ACC112 (cell line): ENCODE results near the gene TMEM191B.
"Not testable (repeated sequence)": the region's sequence is repeated elsewhere in the genome, so short reads cannot be mapped to it uniquely, and the experiment has no call there.

Source experiments
- H2AFZ ChIP-seq: fragments of 200-600 bp; sonication (generic); one replicate; pipeline ENCODE4 v1.6.0; 2017; ENCODE audit warnings: antibody characterized with exemption, low read length; ENCODE audit not compliant: unreplicated experiment
- H3K27ac ChIP-seq: fragments of 200-600 bp; sonication (generic); 2 replicates; pipeline ENCODE4 v1.5.1; 2014; ENCODE audit warnings: low read depth, mild to moderate bottlenecking, antibody characterized with exemption, low read length, moderate library complexity
- H3K27me3 ChIP-seq: fragments of 200-600 bp; sonication (generic); 2 replicates; pipeline ENCODE4 v1.6.1; 2014; ENCODE audit warnings: mild to moderate bottlenecking, antibody characterized with exemption, low read length, moderate library complexity, mixed read lengths; ENCODE audit not compliant: insufficient read depth
- H3K36me3 ChIP-seq: fragments of 200-600 bp; sonication (generic); 2 replicates; pipeline ENCODE4 v1.6.1; 2016; ENCODE audit warnings: mild to moderate bottlenecking, antibody characterized with exemption, low read length, moderate library complexity, mixed read lengths; ENCODE audit not compliant: insufficient read depth
- H3K4me1 ChIP-seq: fragments of 200-600 bp; sonication (generic); one replicate; pipeline ENCODE4 v1.6.1; 2016; ENCODE audit warnings: low read length, mixed read lengths; ENCODE audit not compliant: insufficient read depth, unreplicated experiment, control insufficient read depth
- H3K4me3 ChIP-seq: fragments of 200-600 bp; sonication (generic); 2 replicates; pipeline ENCODE4 v1.5.1; 2014; ENCODE audit warnings: mild to moderate bottlenecking, low read depth, low read length
- H3K79me2 ChIP-seq: fragments of 200-600 bp; sonication (generic); one replicate; pipeline ENCODE4 v1.6.0; 2016; ENCODE audit warnings: low read length; ENCODE audit not compliant: control insufficient read depth, unreplicated experiment, insufficient read depth

TMEM191B gene

DNA sequence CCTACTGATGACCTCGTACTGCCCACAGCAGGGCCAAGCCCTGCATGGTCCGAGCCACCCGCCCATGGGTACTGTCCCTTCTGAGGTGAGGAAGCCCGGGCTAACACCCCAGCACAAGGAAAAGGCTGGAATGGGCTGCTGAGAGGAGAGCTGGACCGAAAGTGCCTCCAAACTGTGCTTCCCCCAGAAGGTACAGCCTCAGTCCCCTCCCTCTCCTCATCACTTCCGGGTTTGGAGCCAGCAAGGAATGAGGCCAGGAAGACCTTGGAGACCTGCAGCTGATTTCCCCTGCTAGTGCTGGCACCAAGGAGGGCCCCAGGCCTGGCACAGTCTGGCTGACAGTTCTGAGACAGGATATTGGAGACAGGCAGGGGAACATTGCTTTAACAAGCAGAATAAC lies 31.3 kb downstream of the TMEM191B start:
- not testable (repeated sequence) for H3K4me1 ChIP-seq

GRCh38 chr22:18560099-18560974 lies 32.7 kb downstream of the TMEM191B start:
- not testable (repeated sequence) for H3K36me3 ChIP-seq, H3K27ac ChIP-seq, H3K4me1 ChIP-seq, H3K4me3 ChIP-seq, H2AFZ ChIP-seq, H3K79me2 ChIP-seq, H3K27me3 ChIP-seq

More for the DNA sequence above, 31.3 kb downstream of the TMEM191B start:
- H3K4me3 ChIP-seq, H3K36me3 ChIP-seq, H2AFZ ChIP-seq, H3K27ac ChIP-seq, H3K27me3 ChIP-seq, H3K79me2 ChIP-seq: not testable (repeated sequence)

DNA sequence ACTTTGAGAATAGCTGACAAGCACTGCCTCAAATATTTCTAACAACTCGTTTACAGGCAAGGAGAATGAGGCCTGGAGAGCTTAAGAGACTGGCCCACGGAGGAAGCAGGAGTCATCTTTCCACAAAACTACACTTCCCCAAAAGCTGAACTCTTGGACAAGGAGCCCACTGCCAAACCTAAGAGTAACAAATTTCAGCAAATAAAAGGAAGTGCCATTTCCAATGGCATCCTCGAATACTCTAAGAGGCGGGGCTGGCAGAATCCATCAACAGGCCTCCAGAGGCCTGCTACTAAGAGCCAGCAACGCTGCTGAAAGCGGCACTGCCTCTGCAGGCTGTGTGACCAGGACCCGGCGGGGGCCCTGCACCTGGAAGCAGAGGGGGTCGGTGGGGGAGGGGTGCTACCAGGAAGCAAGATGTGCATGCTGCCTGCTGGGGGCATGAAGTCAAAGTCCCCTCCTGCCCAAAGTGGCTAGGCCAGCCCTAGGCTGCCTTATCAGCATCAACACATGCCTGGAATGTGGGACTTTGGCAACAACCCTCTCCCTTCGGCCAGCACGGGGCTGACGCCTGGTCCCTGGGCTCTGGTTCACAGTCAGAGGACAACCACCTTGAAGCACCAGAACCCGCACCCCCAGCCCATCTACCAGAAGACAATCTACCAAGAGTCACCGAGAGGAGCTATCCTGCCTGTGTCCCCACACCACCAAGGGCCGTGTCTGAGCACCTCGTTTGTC lies 43.1 kb downstream of the TMEM191B start:
- not testable (repeated sequence) for H3K4me1 ChIP-seq, H2AFZ ChIP-seq, H3K36me3 ChIP-seq, H3K27me3 ChIP-seq, H3K4me3 ChIP-seq, H3K27ac ChIP-seq, H3K79me2 ChIP-seq

DNA sequence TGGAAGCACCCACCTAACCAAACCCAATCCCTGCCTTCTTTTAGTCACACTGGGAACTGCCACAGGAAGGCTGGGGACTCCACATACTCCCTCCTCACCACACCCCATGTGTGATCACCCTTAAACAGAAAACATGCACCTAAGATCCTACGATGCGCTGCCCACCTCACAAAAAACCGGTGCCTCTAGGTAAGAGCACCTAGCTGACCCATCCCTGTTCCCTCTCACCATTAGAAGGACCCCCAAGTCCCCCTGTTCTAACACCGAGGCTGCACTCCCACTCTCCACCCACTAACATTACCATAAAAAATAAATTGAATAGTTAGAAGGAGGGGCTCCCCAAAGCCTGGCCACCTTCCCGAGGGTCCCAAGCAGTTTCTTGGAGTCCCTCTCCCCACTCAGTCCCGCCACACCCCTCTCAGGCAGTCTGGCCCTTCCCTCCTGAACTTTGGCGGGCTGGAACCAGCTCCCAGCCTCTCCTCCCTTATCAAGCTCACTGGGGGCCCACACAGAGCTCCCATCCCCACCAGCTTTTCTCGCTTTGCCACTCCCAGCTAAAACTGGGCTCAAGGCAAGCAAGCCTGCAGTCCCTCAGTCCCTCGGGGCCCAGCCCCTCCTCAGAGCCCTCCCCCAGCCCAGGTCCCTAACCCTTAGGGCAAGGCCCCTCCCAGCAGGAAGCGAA lies 46.0 kb downstream of the TMEM191B start:
- H3K4me3 ChIP-seq, H3K36me3 ChIP-seq, H3K27ac ChIP-seq, H2AFZ ChIP-seq, H3K79me2 ChIP-seq, H3K4me1 ChIP-seq, H3K27me3 ChIP-seq: not testable (repeated sequence)

- not testable (repeated sequence) for H3K4me1 ChIP-seq, H3K27ac ChIP-seq, H2AFZ ChIP-seq, H3K36me3 ChIP-seq, H3K27me3 ChIP-seq, H3K79me2 ChIP-seq, H3K4me3 ChIP-seq
Measured at GRCh38 chr22:18574555-18574954, 47.0 kb downstream of the TMEM191B start.

- not testable (repeated sequence) for H3K4me1 ChIP-seq, H3K4me3 ChIP-seq, H2AFZ ChIP-seq, H3K36me3 ChIP-seq, H3K27ac ChIP-seq, H3K79me2 ChIP-seq, H3K27me3 ChIP-seq
Measured at GRCh38 chr22:18575686-18576085, 48.1 kb downstream of the TMEM191B start.

DNA sequence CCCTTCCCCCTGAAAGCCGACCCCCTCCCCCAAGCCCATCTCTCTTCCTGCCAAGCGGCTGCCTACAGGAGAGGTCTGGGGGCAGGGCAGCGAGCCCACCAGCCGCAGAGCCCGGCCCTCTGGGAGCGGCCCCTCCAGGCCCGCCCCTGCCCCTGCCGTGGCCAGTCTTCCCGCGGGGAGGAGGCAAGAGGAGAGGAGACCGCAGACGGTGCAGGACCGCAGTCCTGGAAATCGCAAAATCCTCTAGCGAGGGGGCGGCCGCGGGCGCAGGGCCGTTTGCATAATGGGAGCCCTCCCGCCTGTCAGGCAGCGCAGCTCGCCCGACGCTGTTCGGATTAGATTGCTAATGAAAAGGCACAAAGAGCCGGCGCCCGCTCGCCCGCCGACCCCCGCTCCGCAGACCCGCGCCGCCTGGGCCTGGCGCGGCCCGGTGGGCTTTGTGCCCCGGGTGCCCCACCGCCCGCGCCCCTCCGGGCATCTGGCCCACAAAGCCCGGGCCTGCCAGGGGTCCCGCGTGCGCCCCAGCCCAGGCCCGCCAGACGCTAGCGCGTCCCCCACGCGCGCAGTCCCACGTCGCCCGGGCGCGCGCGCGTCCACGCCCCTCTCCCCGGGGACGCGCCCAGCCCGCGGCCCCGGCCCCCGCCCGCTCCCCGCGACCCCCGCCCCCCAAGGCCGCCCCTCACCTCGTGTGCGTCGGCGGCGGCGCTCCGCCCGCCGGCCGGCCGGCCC lies 49.7 kb downstream of the TMEM191B start:
- not testable (repeated sequence) for H3K4me1 ChIP-seq, H3K4me3 ChIP-seq, H2AFZ ChIP-seq, H3K27me3 ChIP-seq, H3K27ac ChIP-seq, H3K79me2 ChIP-seq, H3K36me3 ChIP-seq

DNA sequence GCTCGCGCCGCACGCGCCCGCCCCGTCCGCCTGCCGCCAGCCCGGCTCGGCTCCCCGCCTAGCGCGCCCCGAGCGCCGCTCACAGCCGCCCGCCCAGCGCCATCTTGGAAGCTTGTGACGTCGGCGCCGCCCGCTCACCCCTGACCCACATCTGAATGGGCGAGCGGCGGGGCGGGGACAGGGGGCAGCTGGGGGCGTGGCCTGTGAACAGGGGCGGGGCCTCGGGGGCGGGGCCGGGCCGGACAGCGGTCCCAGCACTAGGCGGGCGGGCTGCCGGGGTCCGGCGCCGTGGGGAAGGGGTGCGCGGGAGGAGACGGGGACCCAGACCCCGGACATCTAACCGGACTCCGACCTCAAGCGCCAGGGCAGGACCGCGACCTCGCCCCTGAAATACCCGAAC lies 50.2 kb downstream of the TMEM191B start:
- H3K27ac ChIP-seq, H3K4me3 ChIP-seq: not testable (repeated sequence)

More for the DNA sequence above, 50.2 kb downstream of the TMEM191B start:
- H3K36me3 ChIP-seq, H3K27me3 ChIP-seq, H3K4me1 ChIP-seq, H2AFZ ChIP-seq, H3K79me2 ChIP-seq: not testable (repeated sequence)
